ENCODE measurements around the gene TMTC4. TPM values are rescaled to one million over a fixed set of nuclear protein-coding genes. Genes with fewer than 3 reads are reported as not detected.

TMTC4 gene
- total RNA-seq, 1 donor: 8.7 TPM

GRCh38 chr13:100602493-100603111 is 72.0 kb downstream of the TMTC4 start:
- no peak for TF ChIP-seq CTCF (IDR thresholded peaks at IDR 0.05; ENCODE audit: extremely low read depth, low read depth, low read length)
- Histone ChIP-seq H3K79me2 (ENCODE audit: insufficient read depth, low read length) (no peaks in the 10 kb centered on the region), H3K4me1 (ENCODE audit: insufficient read depth, low read length) (no peaks in the 10 kb centered on the region), H3K9me3 (ENCODE audit: low read depth, low read length) (no peaks in the 10 kb centered on the region), H3K27ac (ENCODE audit: low read depth, low read length) (no peak overlapping the region), H3K27me3 (ENCODE audit: insufficient read depth, low read length) (no peaks in the 10 kb centered on the region), H3K4me3 (ENCODE audit: insufficient read depth, low read length) (no peak overlapping the region), H3K36me3 (ENCODE audit: insufficient read depth, low read length) (no peaks in the 10 kb centered on the region), H3K4me2 (ENCODE audit: insufficient read depth, low read length) (no peak overlapping the region), H2AFZ (ENCODE audit: low read length) (no peak overlapping the region), H4K20me1 (ENCODE audit: insufficient read depth, low read length) (no peaks in the 10 kb centered on the region)
- no peak for DNase-seq (ENCODE audit: insufficient read length, low spot score, missing footprints)

DNA sequence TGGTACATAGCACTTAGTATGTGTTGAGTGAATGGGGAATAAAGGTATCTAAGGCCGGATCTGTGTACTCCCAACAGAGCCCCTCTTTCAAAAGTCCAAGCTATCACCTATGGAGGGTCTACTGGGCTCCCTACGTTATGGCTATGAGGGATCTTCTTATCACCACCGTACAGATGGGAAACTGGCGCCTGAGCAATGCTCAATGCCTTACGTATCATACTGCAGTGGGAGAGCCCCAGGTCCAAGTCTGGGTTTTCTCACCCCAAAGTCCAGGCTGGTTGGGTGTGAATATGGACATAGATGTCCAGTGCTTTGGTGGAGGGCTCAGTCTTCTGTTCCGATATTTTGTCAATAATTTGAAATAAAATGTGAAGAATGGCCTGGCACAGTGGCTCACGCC is 72.9 kb downstream of the TMTC4 start:
- Histone ChIP-seq H3K79me2 (ENCODE audit: insufficient read depth, low read length) (no peaks in the 10 kb centered on the region), H2AFZ (ENCODE audit: low read length) (no peak overlapping the region), H4K20me1 (ENCODE audit: insufficient read depth, low read length) (no peaks in the 10 kb centered on the region), H3K27me3 (ENCODE audit: insufficient read depth, low read length) (no peaks in the 10 kb centered on the region), H3K9me3 (ENCODE audit: low read depth, low read length) (peaks cover 2% of the 10 kb centered on the region), H3K36me3 (ENCODE audit: insufficient read depth, low read length) (no peaks in the 10 kb centered on the region), H3K4me3 (ENCODE audit: insufficient read depth, low read length) (no peak overlapping the region), H3K4me1 (ENCODE audit: insufficient read depth, low read length) (no peaks in the 10 kb centered on the region), H3K27ac (ENCODE audit: low read depth, low read length) (no peak overlapping the region), H3K4me2 (ENCODE audit: insufficient read depth, low read length) (no peak overlapping the region)
- TF ChIP-seq CTCF (IDR thresholded peaks at IDR 0.05; ENCODE audit: extremely low read depth, low read depth, low read length): no peak
- DNase-seq (ENCODE audit: insufficient read length, low spot score, missing footprints): no peak

DNA sequence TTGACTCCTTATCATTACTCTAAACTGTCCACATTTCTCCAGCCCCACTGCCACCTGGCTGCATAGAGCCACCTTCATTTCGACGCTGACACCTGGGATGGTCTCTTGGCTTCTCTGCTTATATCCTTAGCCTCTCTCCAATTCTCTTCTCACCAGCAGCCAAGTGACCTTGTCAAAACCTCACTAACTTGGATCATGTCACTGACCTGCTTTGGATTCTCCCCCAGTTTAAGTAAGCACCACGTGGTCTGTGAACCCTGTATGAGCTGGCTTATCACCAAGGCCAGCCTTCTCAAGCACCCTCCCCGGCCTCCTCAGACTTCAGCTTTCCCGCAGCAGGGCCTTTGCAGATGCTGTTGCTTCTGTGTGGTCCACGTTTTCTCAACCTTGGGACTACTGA is 73.7 kb downstream of the TMTC4 start:
- H3K79me2 ChIP-seq (ENCODE audit: insufficient read depth, low read length): no peaks in the 10 kb centered on the region
- no peak overlapping the region for H2AFZ ChIP-seq (ENCODE audit: low read length)
- no peak overlapping the region for H3K27ac ChIP-seq (ENCODE audit: low read depth, low read length)
- H3K4me3 ChIP-seq (ENCODE audit: insufficient read depth, low read length): no peak overlapping the region
- no peak for TF ChIP-seq CTCF (IDR thresholded peaks at IDR 0.05; ENCODE audit: extremely low read depth, low read depth, low read length)
- no peak overlapping the region for H3K4me2 ChIP-seq (ENCODE audit: insufficient read depth, low read length)
- peaks cover 2% of the 10 kb centered on the region for H3K9me3 ChIP-seq (ENCODE audit: low read depth, low read length)
- no peaks in the 10 kb centered on the region for H3K4me1 ChIP-seq (ENCODE audit: insufficient read depth, low read length)
- H4K20me1 ChIP-seq (ENCODE audit: insufficient read depth, low read length): no peaks in the 10 kb centered on the region
- no peaks in the 10 kb centered on the region for H3K27me3 ChIP-seq (ENCODE audit: insufficient read depth, low read length)
- no peaks in the 10 kb centered on the region for H3K36me3 ChIP-seq (ENCODE audit: insufficient read depth, low read length)
- no peak for DNase-seq (ENCODE audit: insufficient read length, low spot score, missing footprints)

- no peaks in the 10 kb centered on the region for H3K36me3 ChIP-seq (ENCODE audit: insufficient read depth, low read length)
- H3K9me3 ChIP-seq (ENCODE audit: low read depth, low read length): peaks cover 2% of the 10 kb centered on the region
- no peak for DNase-seq (ENCODE audit: insufficient read length, low spot score, missing footprints)
- H3K27ac ChIP-seq (ENCODE audit: low read depth, low read length): no peak overlapping the region
- H3K4me1 ChIP-seq (ENCODE audit: insufficient read depth, low read length): no peaks in the 10 kb centered on the region
- no peak overlapping the region for H2AFZ ChIP-seq (ENCODE audit: low read length)
- H3K79me2 ChIP-seq (ENCODE audit: insufficient read depth, low read length): no peaks in the 10 kb centered on the region
- H3K4me3 ChIP-seq (ENCODE audit: insufficient read depth, low read length): no peak overlapping the region
- TF ChIP-seq CTCF (IDR thresholded peaks at IDR 0.05; ENCODE audit: extremely low read depth, low read depth, low read length): no peak
- no peaks in the 10 kb centered on the region for H3K27me3 ChIP-seq (ENCODE audit: insufficient read depth, low read length)
- no peaks in the 10 kb centered on the region for H4K20me1 ChIP-seq (ENCODE audit: insufficient read depth, low read length)
- H3K4me2 ChIP-seq (ENCODE audit: insufficient read depth, low read length): no peak overlapping the region
These were observed 74.1 kb downstream of the TMTC4 start for GRCh38 chr13:100600461-100600860.

All from osteoblast (primary cell).